Body of pancreas (tissue), 4 donors: ENCODE data around the gene IL1B.

ENCODE experiments used
- POLR2A ChIP-seq, 3 donors: fragments of 450-650 bp; IDR thresholded peaks; one replicate each; pipeline ENCODE4 v1.6.1; 2016; ENCODE audit warnings: antibody characterized with exemption in 3 of 3, mild to moderate bottlenecking in 2 of 3
- TF ChIP-seq, protein P1 (sequence below), 7 experiments: fragments of 450-650 bp in 4 of 7; fragments of 200-600 bp in 3 of 7; sonication (generic) in 3 of 7; IDR thresholded peaks; one replicate each; pipeline ENCODE4 v1.5.1; 2016 to 2019; ENCODE audit warnings: antibody characterized with exemption in 7 of 7

GRCh38 chr2:112849956-112850355, 13.4 kb upstream of the IL1B start:
- TF ChIP-seq POLR2A (IDR thresholded peaks at IDR 0.05), result no peak
- TF ChIP-seq, protein P1, sequence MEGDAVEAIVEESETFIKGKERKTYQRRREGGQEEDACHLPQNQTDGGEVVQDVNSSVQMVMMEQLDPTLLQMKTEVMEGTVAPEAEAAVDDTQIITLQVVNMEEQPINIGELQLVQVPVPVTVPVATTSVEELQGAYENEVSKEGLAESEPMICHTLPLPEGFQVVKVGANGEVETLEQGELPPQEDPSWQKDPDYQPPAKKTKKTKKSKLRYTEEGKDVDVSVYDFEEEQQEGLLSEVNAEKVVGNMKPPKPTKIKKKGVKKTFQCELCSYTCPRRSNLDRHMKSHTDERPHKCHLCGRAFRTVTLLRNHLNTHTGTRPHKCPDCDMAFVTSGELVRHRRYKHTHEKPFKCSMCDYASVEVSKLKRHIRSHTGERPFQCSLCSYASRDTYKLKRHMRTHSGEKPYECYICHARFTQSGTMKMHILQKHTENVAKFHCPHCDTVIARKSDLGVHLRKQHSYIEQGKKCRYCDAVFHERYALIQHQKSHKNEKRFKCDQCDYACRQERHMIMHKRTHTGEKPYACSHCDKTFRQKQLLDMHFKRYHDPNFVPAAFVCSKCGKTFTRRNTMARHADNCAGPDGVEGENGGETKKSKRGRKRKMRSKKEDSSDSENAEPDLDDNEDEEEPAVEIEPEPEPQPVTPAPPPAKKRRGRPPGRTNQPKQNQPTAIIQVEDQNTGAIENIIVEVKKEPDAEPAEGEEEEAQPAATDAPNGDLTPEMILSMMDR (IDR thresholded peaks at IDR 0.05), result no peak
